Adipocyte (in vitro differentiated cells): Measurements from ENCODE around the gene CDH4.

Experiments
- DNase-seq: peaks from one replicate; pipeline ENCODE4 v3.0.0-alpha.2; 2015; ENCODE audit warnings: low read depth
- H3K27me3 ChIP-seq: replicated peaks from 2 replicates; pipeline ENCODE4 v1.7.0; 2013; ENCODE audit warnings: mild to moderate bottlenecking, low read length, moderate library complexity; ENCODE audit not compliant: control insufficient read depth, insufficient read depth
- H3K36me3 ChIP-seq: 2 replicates; pipeline ENCODE4 v1.7.0; 2013; ENCODE audit warnings: low read length, mild to moderate bottlenecking, moderate library complexity; ENCODE audit not compliant: control insufficient read depth, insufficient read depth, severe bottlenecking
- H3K4me1 ChIP-seq: 2 replicates; pipeline ENCODE4 v1.7.0; 2013; ENCODE audit warnings: mild to moderate bottlenecking, low read length, moderate library complexity; ENCODE audit not compliant: control insufficient read depth, insufficient read depth
- H3K4me3 ChIP-seq: 2 replicates; pipeline ENCODE4 v1.7.0; 2013; ENCODE audit warnings: mild to moderate bottlenecking, low read length, moderate library complexity
- H3K9ac ChIP-seq: 2 replicates; pipeline ENCODE4 v1.7.0; 2013; ENCODE audit warnings: mild to moderate bottlenecking, low read length, moderate library complexity
- H3K9me3 ChIP-seq: 2 replicates; pipeline ENCODE4 v1.7.0; 2013; ENCODE audit warnings: mild to moderate bottlenecking, low read length, moderate library complexity; ENCODE audit not compliant: control insufficient read depth

CDH4 gene

DNA sequence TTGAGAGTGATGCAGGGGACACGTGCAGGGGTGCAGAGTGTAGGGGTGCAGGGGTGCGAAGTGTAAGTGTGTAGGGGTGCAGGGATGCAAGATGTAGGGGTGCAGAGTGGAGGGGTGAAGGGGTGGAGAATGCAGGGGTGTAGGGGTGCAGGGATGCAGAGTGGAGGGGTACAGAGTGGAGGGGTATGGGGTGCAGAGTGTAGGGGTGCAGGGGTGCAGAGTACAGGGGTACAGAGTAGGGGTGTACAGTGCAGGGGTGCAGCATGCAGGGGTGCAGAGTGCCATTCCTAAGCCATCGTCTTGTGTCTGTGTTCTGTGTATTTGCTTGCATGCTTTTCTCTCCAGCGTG is 468.3 kb downstream of the CDH4 start:
- Histone ChIP-seq H3K36me3 (no peaks in the 10 kb centered on the region), H3K4me1 (no peaks in the 10 kb centered on the region), H3K9me3 (peaks cover 4% of the 10 kb centered on the region), H3K9ac (no peak overlapping the region), H3K4me3 (no peak overlapping the region), H3K27me3 (peaks cover 31% of the 10 kb centered on the region)
- DNase-seq, result no peak

DNA sequence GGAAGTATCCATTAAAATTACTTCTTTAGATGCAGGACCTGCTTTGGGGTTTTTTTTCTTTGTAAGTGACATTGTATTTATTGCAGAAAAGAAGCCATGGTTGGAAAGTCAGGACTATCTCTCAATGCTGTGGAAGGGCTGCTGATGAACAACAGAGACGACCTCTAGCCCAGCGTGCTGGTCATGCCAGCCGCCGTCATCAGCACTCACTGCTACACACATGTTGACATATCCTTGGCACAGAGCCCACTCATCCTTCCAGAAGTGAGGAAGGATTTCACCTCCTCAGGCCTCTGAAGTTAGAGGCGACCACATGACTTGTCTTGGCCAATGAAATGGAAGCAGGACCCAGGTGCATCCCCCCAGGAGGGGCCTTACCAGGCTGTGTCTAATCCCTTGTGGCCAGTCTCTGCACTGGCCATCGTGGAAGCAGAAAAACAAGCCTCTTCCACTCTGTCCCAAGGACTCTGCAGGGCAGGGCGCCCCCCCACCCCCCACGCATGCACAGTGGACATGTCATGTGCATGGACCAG is 470.2 kb downstream of the CDH4 start:
- no peaks in the 10 kb centered on the region for H3K36me3 ChIP-seq
- no peaks in the 10 kb centered on the region for H3K9me3 ChIP-seq
- no peak overlapping the region for H3K4me3 ChIP-seq
- peaks cover 31% of the 10 kb centered on the region for H3K27me3 ChIP-seq
- no peaks in the 10 kb centered on the region for H3K4me1 ChIP-seq
- no peak overlapping the region for H3K9ac ChIP-seq
- DNase-seq, result no peak

DNA sequence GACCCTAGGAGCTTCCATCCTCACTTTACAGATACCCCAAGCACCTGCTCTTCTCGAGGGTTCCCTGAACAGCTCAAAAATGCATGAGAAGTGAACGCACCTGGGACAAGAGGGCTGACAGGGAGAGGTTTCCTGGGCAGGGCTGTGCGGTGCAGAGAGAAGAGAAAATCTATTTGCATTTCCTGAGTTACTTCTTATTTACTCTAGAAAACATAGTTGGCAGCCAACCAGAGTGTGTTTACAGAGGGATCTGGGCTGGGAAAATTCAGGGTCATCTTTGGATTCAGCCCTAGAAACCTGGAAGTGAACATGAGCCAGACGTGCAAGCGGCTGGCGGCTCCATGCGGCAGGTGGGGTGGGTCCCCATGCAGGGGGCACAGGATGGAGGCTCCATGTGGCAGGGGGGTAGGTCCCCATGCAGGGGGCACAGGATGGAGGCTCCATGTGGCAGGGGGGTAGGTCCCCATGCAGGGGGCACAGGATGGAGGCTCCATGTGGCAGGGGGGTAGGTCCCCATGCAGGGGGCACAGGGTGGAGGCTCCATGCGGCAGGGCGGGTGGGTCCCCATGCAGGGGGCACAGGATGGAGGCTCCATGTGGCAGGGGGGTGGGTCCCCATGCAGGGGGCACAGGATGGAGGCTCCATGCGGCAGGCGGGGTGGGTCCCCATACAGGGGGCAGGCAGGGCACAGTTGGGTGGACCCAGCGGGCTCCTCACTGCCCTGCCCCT is 471.6 kb downstream of the CDH4 start:
- Histone ChIP-seq H3K9ac (no peak overlapping the region), H3K4me1 (no peaks in the 10 kb centered on the region), H3K4me3 (no peak overlapping the region), H3K36me3 (no peaks in the 10 kb centered on the region), H3K27me3 (peaks cover 30% of the 10 kb centered on the region), H3K9me3 (no peaks in the 10 kb centered on the region)
- DNase-seq, result no peak

DNA sequence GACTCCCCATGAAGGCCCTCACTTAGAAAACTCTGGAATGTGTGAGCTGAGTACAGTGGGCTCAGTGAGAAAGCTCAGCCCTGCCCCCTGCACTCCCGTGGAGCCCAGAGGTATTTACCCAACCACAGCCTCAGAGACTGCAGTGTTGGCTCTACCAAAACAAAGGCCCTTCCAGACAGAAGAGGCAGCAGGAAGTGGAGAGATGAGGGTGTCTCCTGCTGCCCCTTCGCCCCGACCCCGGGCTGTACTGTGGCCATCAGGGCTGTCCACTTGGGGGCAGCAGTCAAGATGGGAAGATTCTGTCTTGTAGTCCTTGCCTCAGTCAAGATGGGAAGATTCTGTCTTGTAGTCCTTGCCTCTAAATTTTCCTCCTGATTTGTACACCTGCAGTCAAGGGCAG is 472.3 kb downstream of the CDH4 start:
- H3K4me3 ChIP-seq, result no peak overlapping the region
- H3K4me1 ChIP-seq, result no peaks in the 10 kb centered on the region
- H3K9me3 ChIP-seq, result no peaks in the 10 kb centered on the region
- H3K36me3 ChIP-seq, result no peaks in the 10 kb centered on the region
- H3K27me3 ChIP-seq, result peaks cover 24% of the 10 kb centered on the region
- DNase-seq, result no peak
- no peak overlapping the region for H3K9ac ChIP-seq

DNA sequence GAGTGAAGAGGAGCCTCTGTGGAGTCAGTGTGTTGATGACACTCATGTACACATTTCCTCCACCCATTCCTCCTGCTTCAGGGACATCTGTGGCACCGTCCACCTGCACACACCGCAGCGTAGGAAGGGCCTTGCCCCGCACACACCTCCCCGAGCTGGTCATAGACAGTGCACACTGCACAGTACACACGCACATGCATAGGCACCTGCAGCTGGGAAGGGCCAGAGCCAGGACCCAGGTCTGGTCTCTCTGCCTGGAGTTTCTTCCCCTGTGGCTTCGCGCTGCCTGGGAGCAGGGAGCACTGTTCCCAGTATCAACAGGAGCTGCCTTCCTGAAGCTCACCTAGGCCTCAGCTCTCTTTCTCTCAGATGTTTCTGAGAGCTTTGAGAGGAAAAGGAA is 473.1 kb downstream of the CDH4 start:
- Histone ChIP-seq H3K27me3 (peaks cover 16% of the 10 kb centered on the region), H3K36me3 (no peaks in the 10 kb centered on the region), H3K4me1 (no peaks in the 10 kb centered on the region), H3K9ac (no peak overlapping the region), H3K4me3 (no peak overlapping the region), H3K9me3 (no peaks in the 10 kb centered on the region)
- no peak for DNase-seq

DNA sequence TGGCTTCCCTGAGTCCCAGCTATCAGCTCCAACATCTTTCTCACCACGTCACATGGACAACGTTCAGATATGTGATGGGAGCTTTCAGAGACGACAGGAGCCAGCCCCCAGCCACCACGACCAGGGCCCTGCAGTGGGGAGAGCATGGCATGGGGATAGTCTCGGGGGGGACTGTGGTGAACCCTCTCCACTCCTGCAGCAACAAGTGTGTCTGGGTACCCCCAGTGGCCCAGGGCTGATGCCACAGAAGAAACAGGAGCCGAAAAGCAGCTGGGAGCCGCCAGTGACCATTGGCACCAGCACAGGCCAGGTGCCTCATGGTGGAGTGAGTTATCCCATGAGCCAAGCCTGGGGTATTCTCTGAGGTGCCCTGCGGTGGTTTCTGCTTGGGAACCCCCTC is 473.9 kb downstream of the CDH4 start:
- Histone ChIP-seq H3K9me3 (no peaks in the 10 kb centered on the region), H3K36me3 (no peaks in the 10 kb centered on the region), H3K4me3 (no peak overlapping the region), H3K4me1 (no peaks in the 10 kb centered on the region), H3K9ac (no peak overlapping the region), H3K27me3 (peaks cover 8% of the 10 kb centered on the region)
- DNase-seq, result no peak

DNA sequence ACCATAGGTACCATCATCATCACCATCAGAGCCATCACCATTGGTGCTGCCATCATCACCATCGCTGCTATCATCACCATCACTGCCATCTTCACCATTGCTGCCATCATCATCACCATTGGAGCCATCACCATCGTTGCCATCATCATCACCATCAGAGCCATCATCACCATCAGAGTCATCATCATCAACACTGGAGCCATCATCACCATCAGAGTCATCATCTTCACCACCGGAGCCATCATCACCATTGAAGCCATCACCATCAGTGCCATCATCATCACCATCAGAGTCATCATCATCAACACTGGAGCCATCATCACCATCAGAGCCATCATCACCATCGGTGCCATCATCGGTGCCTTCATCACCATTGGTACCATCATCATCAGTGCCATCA is 474.9 kb downstream of the CDH4 start:
- Histone ChIP-seq H3K9me3 (no peaks in the 10 kb centered on the region), H3K4me1 (no peaks in the 10 kb centered on the region), H3K9ac (no peak overlapping the region), H3K36me3 (no peaks in the 10 kb centered on the region), H3K4me3 (no peak overlapping the region), H3K27me3 (peaks cover 7% of the 10 kb centered on the region)
- no peak for DNase-seq

DNA sequence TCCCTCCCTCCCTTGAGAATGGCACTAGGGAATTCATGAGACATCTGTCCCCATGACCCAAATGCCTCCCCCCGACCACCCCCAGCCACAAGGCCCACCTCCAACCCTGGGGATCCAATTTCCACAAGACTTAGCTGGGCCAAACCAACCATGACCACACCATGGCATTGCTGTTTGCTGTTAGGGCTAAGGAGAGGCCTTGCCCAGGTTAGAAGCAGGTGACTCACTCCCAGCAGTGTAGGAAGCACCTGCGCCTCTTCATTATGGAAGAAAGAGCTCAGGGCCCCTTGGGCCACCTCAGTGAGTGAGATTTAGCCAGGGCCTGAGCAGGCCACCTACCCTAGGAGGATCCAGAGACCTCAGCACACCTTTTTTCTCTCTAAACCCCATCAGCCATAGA is 475.7 kb downstream of the CDH4 start:
- peaks cover 6% of the 10 kb centered on the region for H3K27me3 ChIP-seq
- H3K9ac ChIP-seq, result no peak overlapping the region
- no peaks in the 10 kb centered on the region for H3K36me3 ChIP-seq
- H3K9me3 ChIP-seq, result no peaks in the 10 kb centered on the region
- no peak for DNase-seq
- no peaks in the 10 kb centered on the region for H3K4me1 ChIP-seq
- no peak overlapping the region for H3K4me3 ChIP-seq

DNA sequence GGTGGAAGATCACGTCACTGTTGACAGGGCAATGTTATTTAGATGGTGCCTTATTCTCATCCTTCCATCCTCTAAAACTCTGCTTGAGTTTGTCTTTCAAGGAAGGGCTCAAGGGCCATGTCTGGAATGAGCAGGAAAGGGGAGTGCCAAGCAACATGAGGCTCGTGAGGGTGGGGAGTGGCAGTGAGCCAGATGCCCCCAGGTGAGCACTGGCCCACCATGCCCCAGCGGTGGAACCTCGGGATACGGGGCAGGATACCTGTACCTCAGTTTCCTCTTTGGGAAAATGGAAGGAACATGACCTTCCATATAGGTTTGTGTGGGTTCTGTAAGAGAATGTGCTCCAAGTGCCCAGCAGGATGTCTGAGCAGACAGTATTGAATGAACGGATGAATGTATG is 476.3 kb downstream of the CDH4 start:
- Histone ChIP-seq H3K4me3 (no peak overlapping the region), H3K9ac (no peak overlapping the region), H3K27me3 (peaks cover 3% of the 10 kb centered on the region), H3K36me3 (no peaks in the 10 kb centered on the region), H3K9me3 (no peaks in the 10 kb centered on the region), H3K4me1 (no peaks in the 10 kb centered on the region)
- DNase-seq, result no peak

DNA sequence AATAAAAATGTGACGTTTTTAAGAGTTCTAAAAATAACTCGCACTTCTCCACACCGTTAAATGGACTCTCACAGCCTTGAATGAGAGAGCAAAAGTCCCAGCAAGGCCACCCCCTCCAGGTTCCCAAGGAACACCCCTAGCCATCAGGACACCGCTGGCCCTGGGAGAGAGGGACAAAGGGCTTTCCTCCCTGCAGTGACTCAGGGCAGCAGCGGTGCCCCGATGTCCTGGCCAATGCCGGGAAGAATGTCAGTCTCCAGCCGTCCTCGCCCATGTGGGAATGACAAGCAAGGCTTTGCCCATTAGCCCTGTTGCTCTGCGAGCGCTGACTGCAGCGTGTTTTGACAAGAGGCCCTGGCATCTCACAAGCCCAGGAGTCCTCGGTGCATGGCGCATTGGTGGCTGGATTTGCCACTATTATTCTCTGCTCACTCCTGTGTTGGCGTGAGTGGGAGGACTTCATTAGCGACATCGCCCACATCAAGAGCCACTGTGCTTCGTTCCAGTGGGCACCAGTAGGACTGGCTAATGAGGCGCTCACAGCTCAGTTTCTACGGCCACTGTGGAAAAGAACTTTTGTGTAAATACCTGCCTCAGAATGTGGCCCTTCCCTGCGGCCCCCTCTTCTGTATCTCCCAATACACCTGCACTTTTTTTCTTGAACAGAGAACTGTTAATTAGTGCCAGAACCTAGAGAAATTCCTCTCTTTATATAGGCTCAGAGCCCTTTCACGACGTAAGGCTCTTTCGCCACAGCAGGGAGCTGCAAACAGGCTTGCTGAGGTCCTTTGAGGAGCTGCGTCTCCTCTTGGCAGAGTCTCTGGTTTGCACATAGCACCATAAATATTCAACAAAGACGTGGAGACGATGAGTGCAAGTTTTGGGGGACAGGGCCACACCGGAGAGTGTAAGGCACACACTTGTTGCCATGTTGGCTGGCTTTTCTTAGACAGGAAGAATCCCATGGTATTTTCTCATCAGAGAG is 477.0 kb downstream of the CDH4 start:
- no peak for DNase-seq
- Histone ChIP-seq H3K27me3 (peaks cover 6% of the 10 kb centered on the region), H3K36me3 (no peaks in the 10 kb centered on the region), H3K4me1 (no peaks in the 10 kb centered on the region), H3K9ac (no peak overlapping the region), H3K9me3 (no peaks in the 10 kb centered on the region), H3K4me3 (no peak overlapping the region)

DNA sequence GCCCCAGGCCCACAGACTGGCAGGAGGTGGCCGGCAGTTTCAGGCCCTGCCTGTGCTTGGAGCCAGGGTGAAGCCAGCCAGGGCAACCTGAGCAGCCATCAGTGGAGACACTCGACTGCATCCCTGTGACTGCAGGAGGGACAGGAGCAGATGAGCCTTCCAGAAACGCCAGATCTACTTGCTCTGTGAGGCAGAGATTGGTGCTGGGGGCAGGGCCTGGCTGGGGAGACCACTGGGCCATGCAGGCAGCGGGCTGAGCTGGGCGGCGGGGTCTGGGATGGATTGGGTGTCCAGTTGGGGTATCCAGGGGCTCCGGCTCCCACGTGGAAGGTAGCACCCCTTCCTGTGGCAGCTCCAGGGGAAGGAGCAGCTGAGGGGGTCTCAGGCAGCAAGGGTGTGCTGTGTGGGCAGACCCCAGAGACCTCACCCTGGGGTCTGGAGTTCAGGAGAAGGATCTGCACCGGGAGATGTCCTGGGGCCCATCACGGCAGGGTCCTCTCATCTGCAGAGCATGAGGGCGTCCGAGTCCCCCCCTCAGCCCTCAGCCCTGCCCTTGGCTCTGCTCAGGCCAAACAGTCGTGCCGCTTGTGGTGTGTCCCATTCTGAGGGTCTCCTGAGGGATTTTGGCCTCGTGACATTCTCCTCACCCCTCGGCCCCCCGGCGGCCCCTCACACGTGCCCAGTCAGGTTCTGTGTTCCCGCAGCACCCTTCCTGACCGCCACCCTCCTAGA is 478.7 kb downstream of the CDH4 start:
- DNase-seq, result no peak
- no peak overlapping the region for H3K4me3 ChIP-seq
- H3K36me3 ChIP-seq, result no peaks in the 10 kb centered on the region
- no peaks in the 10 kb centered on the region for H3K4me1 ChIP-seq
- H3K9me3 ChIP-seq, result no peaks in the 10 kb centered on the region
- H3K27me3 ChIP-seq, result peaks cover 18% of the 10 kb centered on the region
- H3K9ac ChIP-seq, result no peak overlapping the region
